Cardiac fibroblast (primary cell): ENCODE data around the gene RBBP7.

ENCODE experiments used
- DNase-seq, 2 donors: peaks; one replicate each; pipeline versions ENCODE4 v3.0.0 to v3.0.0-alpha.2; 2010; ENCODE audit warnings: low read depth in 2 of 2
- H3K4me3 ChIP-seq, 2 donors: replicated peaks in 1 of 2; 1 replicate in 1 of 2; 2 replicates in 1 of 2; pipeline ENCODE4 v1.5.1; 2011; ENCODE audit warnings: low read depth in 2 of 2, low read length in 2 of 2, mild to moderate bottlenecking in 2 of 2, moderate library complexity in 1 of 2
- CTCF ChIP-seq: IDR thresholded peaks from one replicate; pipeline ENCODE4 v1.5.1; 2011; ENCODE audit warnings: low read depth, mild to moderate bottlenecking, low read length, inconsistent platforms

The RBBP7 gene

DNA sequence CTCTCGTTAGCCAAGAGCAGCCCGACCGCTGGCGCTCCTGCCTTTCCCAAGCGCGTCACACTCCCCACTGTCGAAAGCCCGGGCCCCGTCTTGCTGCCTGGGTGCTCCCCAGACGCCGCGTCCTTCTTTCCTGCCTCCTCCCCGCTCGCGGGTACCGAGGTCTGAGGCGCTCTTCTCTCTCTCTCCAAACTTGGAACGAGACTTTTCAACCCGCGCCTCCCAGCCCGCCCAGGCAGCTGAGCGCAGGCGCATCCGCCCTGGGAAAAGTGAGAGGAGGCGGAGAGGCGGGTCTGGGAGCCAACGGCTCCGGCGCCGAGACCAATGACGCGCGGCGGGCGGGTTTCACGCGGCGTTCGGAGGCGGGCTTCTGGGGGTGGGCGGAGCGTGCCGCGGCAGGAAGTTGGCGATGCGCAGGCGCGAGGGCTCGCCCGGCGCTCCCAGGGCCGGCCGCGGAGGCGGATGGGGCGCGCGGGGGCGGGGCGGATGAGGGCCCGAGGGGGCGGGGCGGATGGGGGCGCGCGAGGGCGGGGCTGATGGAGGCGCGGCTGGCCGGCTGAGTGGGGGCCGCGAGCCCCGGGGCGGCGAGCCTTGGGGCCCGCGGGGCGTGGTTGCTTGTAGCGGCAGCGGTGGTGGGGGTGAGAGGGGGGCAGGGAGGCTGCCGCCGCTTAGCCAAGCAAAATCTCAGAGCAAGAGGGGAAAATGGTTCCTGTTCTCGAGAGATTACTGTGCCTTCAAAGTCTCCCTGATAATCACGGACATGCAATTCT, at the start of gene RBBP7:
Gene RBBP7 (minus strand): TSS at position 268 of the 767 bp plus-strand sequence. CDS start 309 bp downstream, outside the sequence.
- no peak for TF ChIP-seq CTCF
- peak within 1 kb of the TSS; percentile 72 to 76 for H3K4me3 ChIP-seq
- peak; percentile 89 to 93 for DNase-seq

- no peak for TF ChIP-seq CTCF
- no peak overlapping the region for H3K4me3 ChIP-seq
- DNase-seq, result no peak
Observed at GRCh38 chrX:16918979-16919378, 48.8 kb upstream of the RBBP7 start.

DNA sequence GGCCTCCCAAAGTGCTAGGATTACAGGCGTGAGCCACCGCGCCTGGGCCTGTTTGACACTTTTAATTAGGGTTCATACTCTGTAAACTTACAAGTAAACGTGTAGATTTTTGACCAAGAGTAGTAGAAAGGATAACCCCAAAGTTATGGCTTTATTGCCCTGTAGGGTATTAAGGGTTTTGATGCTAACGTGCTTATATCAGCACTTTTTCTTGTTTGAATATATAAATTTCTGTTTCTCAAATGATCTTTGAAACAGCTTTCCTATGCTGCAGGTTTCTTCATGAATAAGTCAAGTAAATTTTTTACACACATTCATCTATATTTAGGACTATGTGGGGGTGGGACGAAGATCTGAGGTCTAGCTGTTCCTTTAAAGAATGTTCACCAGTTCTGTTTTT, 47.0 kb upstream of the RBBP7 start:
- no peak overlapping the region for H3K4me3 ChIP-seq
- TF ChIP-seq CTCF, result no peak
- no peak for DNase-seq

GRCh38 chrX:16916561-16916960, 46.4 kb upstream of the RBBP7 start:
- H3K4me3 ChIP-seq, result no peak overlapping the region
- DNase-seq, result no peak
- TF ChIP-seq CTCF, result no peak

DNA sequence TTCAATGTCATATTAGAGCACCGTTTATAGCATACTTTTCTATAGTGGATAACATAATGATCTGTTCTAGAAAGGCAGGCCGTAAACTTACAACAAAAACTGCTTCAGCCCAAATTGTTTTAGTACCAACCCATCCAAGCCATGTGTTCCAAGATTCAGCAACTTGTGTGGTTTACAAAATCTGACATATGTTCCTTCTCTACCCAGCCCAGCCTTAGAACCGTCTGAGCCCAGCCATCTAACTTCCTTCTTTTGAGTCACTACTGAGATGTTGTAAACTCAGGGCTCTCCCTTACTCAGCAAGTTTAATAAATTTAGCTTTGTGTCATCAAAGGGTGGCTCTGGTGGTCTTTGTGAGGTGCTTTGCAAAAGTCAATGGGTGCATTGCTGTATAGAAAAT, 43.9 kb upstream of the RBBP7 start:
- no peak overlapping the region for H3K4me3 ChIP-seq
- peak; percentile 15 to 27 for DNase-seq
- no peak for TF ChIP-seq CTCF

DNA sequence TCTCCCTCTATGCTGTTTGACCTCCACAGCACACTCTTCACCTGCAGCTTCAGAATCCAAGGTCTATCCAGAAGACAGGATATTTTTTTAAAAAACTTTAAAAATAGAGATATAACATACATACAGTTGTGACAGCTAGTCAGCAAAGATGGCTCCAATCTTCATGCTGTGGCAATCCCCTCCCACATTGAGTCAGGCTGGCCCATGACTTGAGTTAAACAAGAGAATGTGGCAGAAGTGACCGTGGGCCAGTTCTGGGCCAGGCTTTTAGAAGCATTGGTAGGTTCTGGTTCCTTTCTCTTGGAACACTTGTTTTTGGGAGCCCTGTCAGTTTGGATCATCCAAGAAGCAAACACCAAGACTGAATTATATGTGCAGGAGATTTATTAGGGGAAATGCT, 40.2 kb upstream of the RBBP7 start:
- no peak for TF ChIP-seq CTCF
- no peak overlapping the region for H3K4me3 ChIP-seq
- DNase-seq, result no peak
